NCI-H524 treated with DMSO at 0.1 percent for 48 hours (cell line): ENCODE data around the gene TMEM126A.

Experiments
- DNase-seq: peaks from one replicate; lab custom pipeline; 2025; lab: John Stamatoyannopoulos, UW

Gene TMEM126A

GRCh38 chr11:85695546-85695945 lies 47.8 kb downstream of the TMEM126A start:
- DNase-seq = no peak

GRCh38 chr11:85697747-85698146 lies 50.0 kb downstream of the TMEM126A start:
- DNase-seq = no peak

- DNase-seq = no peak
Measured at GRCh38 chr11:85698195-85698594, 50.4 kb downstream of the TMEM126A start.

GRCh38 chr11:85699957-85700741 lies 52.4 kb downstream of the TMEM126A start:
- no peak for DNase-seq

DNA sequence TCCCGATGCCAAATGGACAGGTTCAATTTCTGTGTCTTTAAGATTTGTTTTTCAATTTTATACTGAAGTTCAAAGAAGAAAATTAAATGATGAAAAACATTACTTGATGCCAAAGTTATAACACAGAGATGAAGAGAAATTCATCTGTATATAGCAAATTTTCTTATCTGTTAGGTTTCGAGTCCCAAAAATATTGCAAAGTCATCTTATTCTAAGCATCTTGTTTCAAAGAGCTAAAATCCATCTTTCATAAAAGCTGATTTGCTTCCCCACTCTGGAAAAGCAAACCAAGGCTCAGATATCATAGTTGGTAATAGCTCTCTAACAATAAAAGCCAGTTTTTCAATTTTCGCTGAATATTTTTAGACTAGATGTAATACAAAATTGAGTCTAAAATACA lies 57.2 kb downstream of the TMEM126A start:
- no peak for DNase-seq

- DNase-seq = no peak
Measured at GRCh38 chr11:85705800-85706199, 58.0 kb downstream of the TMEM126A start.
